Hematopoietic multipotent progenitor cell treated with erythropoietin and hydrocortisone succinate and interleukin-3 and kit ligand, for 6 days (in vitro differentiated cells): ENCODE results near the gene SLC39A1.

Experiments
- DNase-seq: peaks from one replicate; pipeline ENCODE4 v3.0.0-alpha.2; 2015

SLC39A1 gene

DNA sequence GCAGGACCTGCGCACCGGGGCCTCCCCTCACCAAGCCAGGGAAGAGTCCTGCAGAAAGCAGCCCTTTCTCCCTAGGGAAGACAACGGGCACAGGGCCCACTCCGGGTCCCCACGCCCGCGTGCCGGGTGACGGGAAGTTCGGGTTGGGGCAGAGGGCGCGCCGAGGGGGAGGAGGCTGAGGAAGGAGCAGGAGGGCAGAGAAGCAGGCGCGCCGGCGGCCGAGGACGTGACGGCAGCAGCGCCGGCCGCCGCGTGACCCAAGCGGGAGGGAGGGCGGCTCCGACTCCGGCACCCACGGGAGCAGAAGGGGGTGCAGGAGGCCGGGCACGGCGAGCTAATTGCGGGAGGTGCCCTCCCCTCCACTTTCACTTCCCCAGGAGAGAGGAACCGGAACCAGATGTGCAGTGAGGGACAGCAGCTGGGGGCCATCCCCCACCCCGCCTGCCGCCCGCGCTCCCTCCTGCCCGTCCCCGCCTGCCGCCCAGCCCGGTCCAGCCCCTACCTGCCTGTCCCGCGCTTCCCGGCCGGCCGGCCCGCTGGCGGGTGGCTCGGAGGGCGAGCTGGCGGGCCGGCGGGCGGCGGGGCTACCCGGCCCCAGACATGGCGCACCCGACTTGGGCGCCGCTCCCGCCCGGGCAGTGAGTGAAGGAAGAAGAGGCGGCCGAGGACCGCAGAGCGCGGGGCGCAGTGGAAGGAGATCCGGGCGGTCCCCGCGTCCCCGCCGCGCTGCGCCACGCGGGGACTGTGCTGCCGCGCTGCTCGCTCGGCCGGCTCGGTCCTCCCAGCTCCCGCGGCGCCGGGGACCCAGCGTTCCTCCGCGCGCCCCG is 17.3 kb downstream of the SLC39A1 start:
- peak; percentile 82 for DNase-seq

DNA sequence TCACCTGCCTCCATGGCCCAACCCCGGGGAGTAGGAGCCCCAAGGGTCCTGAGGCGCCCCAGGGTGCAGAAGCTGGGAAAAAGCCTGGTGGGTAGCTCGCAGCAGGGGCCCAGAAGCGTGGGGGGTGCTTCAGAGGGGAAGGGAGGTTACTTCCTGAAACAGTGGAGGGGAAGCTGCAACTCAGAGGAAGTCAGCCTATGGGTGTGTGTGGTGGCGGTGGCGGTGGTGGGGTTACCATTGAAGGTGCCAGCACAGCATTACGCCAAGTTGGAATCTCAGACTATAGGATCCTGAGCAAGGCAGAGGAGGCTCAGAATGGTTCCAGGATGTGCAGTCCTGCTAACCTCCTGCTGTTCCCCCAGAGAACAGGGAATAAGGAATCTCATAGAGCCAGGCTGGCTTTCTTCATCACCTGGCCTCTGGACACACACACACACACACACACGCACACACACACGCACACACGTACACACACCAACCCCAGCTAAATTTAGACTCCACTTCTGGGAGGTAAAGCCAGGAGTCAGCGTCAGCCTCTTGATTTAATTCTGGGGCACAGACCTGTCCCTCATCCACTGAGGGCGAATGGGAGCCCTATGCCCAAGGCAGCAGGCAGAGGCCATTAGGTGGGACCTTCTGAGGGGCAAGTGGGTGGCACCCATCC is 18.1 kb downstream of the SLC39A1 start:
- peak; percentile 86 for DNase-seq

DNA sequence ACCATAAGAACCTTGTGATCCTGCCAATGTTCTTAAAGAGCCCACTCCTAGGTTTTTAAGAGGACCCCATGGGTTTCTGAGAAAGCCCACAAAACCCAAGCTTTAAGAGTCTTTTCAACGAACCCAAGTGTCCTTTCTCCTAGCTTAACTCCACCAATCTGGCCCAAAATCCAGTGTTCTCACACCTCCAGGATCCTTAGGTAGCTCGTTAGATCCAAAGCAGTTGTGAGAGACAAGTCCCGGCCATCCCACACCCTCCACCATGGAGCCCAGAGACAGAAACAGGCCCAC is 18.6 kb downstream of the SLC39A1 start:
- DNase-seq = no peak

DNA sequence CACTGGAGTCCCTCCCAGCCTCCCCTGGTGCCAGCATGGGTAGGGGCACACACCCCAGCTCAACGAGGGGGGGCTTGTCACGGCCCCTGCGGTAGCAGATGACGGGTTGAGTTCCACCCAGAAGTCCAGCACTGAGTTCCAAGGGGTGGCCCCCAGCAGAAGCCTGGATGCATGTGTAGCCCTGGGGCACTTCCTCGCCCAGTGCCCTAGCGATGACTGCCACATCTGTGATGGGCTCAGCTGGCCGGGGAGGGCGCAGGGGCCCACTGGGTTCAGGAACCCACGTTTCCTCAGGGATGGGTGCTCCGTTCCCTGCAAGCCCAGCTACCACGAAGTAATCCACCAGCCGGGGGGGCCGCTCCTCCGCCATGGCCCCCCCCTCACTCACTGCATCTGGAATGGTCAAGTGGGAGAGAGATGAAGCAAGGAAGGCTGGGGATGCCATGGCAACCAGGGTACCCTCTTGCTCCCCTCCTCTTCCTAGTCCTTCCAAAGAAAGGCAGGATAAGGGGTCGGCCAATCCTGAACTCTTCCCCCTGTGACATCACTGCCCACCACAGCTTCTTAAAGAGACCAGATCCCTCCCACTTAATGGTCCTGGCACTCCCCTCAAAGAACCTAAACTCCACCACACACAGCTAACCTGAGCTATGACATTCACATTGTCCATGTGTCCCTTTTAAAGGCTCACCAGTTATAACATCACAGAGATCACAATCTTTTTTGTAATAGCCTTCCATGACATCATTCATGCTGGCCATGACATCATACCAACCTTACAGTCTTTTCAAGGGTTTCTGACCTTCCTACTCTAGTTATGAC is 19.1 kb downstream of the SLC39A1 start:
- DNase-seq = peak; percentile 38

DNA sequence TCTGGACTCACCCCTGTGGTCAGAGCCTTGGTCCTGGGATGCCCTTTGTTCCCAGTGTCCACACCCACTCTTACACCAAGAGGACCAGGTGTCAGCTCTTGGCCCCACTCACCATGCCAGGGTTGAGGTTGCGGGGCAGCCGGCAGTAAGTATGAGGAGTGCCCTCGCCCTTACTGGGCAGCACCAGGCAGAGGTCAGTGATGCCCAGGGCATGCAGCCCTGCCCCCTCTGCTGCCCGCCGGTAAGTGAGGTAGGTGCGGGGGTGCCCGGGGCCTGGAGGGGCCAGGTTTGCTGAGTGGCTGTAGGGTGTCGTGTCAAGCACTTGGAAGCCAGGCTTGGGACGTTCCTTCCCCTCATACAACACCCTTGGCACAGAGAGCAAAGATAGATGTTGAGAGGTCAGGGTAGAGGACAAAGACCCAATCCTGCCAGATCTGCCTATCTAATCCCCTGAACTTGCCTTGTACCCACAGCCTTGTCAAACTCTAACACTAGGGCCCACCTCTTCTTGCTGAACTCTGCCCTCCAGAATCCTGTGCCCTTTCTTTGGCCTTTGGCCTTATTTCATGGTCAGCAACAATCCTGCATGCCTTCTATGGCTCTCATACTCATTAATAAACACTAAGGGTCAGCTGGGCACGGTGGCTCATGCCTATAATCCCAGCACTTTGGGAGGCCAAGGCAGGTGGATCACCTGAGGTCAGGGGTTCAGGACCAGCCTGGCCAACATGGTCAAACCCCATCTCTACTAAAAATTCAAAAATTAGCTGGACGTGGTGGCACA is 20.4 kb downstream of the SLC39A1 start:
- no peak for DNase-seq

DNA sequence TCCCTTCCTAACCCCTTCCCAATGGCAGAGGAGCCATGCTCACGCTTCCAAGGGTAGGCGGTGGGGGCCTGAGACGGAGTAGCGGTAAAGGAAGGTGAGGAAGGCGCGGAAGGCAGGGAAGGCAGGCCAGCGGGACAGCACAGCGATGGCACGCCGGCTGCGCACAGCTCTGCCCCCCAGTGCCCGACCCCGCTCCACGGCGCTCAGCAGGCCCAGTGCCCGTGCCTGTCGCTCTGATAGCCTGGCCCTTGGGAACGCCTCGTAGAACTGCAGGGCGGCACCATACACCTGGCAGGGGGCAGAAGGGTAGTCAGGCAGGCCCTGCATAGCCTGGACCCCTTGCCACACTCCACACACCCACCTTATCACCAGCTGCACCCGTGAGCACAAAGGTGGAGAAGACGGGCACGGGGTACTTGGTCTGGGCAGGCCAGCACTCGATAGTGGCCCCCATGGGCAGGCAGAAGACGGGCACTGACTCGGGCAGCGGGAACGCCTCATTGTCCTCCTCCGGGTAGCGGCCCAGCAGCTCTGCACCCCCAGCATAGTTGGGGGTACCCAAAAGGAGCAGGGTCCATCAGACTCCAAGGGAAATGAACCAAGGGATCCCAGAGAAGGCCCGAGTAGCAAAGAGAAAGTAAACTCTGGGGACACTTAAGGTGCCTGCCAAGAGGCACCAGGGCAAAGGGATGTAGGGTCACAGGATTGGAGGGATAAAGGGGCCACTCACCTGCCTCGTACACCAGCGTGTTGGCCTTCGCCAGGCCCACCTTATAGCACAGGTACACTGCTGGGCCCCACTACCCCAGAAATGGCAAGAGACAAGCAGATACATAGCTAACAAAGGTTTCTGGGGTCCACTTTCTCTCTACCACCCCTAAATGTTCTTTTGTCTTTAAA is 21.3 kb downstream of the SLC39A1 start:
- DNase-seq = no peak

DNA sequence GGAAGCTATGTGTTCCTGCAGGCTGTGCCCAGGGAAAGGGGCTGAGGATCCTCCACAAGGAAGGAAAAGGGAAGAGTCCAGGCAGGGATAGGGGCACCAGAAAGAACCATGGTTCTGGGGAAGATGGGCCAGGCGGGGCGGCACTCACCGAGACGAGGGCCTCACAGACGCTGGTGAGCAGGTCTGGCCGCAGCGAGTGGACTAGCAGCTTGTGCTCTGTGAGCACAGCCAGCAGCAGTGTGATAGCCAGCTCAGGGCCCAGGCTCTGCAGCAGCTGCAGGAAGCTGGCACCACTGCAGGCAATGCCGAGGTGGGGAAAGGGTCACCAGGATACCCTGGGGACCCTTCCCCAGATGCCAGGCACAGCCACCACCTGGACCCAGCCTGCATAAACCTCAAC is 22.6 kb downstream of the SLC39A1 start:
- no peak for DNase-seq

DNA sequence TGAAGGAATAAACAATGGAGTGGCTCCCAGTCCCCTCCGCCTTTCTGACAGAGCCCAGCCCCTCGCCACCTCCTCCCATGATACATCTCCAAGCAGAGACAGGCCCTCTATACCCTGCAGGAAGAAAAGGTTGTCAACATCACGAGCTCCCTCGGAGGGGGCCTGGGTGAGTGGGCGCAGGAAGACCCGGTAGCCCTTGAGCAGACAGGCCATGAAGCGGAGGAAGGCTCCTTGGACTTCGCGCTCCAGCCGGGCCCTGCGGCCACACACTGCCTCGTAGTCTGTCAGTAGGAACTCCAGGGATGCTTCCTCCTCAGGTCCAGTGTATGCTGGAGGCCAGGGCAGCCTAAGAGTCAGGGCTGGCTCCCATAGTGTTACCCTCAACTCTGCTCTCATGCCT is 23.9 kb downstream of the SLC39A1 start:
- DNase-seq = no peak

DNA sequence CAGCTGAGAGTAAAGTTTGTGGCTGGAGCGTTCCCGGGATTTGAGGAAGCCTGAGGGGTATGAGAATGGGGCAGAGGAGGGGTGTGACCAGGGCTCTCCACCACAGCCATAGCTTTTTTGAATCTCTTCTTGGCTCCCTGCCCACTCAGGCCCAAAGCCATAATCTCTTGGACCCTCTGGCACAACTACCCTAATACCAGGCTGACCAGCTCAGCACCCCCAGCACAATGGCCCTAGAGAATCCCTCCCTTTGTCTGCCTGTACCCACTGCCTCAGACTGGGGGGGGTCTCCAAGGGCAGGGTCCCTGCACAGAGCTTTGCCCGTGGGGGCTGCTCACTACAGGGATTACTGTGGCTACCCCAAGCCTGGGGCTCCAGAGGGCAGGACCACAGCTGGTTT is 24.3 kb downstream of the SLC39A1 start:
- DNase-seq = no peak

DNA sequence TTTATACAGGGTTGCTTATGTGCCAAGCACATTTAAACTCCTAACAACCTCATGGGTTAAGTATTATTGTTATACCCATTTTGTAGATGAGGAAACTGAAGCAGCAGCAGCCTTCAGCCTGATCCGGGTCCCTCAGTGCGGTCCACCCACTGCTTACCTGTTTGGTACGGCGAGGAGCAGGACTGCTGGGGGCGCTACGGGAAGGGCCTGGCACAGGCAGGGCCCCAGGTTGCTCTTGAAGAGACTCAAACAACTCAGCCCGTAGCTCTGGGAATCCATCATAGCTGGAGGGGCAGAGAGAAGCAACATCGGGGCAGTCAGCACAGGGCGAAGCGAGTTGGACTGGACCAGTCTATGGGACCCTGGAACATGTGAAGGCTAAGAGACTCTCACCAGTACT is 26.0 kb downstream of the SLC39A1 start:
- no peak for DNase-seq

DNA sequence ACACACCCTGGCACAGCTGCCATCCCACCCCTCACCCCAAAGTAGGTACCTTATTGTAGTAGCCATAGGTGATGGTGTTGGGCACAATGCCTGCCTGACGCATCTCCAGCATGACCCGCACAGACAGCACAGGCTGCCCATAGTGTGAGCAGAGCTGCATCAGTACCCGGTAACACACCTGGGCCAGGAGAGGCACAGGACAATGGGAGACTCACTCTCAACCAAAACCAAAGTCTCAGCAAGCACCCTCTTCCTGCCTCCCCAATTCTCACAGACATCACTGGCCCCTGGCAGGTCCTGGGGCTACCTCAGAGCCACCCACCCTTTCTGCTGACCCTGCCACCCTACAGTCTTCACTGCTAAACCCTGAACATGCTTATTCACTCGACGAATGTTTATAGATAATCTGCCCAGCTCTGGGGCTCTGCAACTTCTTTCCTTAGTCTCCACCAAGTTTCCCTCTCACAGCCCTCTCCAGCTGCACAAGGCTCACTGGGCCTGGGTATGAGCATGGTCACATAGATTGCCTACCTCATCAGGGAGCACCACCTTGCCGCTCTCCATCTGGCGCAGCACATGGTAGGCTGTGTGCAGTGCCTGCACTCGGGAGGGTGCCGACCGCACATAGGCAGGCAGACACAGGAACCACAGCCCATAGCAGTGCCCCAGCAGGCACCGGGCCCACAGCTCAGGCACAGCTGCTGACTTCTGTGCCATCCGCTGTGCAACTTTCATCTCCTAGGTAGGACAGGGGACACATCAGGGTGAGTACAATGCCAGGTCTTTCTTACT is 27.1 kb downstream of the SLC39A1 start:
- no peak for DNase-seq

DNA sequence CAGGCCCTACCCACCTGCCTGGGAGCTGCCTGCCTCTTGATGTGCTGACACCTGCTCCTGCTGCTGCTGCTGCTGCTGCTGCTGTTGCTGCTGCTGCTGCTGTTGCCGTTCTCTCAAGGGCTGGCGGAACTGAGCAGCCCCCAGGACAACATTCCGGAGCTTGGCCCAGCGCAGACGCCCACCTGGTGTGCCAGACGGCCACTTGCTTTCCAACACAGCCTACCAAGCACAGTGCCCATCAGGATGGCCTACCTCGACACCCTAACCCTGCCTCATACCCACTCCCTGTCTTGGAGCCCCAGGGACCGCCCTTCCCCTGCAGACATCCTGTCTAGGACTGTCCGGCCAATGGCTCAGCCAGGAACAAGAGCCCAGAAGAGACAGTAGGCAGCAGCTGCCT is 28.6 kb downstream of the SLC39A1 start:
- DNase-seq = no peak

DNA sequence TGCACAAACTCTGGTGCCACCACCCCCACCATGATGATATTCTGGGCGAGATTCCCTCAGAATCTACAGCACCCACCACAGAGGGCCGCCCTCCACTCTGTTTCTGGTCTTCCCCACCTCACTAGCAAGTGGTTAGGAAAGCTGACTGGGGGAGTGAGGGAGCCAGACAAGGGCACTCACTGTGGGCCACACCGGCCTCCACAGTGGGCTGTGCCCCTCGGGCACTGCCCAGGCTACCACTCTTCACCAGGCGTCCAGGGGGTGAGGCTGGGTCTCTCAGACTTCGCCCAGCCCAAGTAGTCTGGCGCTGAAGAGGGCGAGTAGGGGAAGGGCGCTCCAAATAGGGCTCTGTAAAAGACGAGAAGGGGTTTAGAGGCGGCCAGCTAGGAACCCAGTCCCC is 29.4 kb downstream of the SLC39A1 start:
- no peak for DNase-seq

DNA sequence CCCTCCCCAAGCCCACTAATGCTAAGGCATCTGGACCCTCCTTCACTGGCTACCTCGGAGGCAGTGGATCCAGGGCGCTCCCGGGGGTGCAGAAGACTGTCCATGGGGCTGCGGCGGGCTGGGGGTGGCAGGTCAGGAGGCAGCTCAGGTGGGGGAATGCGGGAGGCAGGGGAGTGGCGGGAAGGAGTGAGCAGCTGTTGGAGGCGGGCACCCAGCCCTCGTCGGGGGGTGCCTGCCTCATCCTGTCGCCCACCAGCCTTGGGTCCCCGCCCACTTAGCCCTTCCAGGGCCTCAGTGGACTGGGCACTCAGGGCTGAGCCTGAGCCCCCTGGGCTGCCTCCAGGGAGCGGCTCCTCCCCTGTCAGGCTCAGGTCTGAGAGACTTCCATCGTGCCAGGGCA is 29.9 kb downstream of the SLC39A1 start:
- DNase-seq = no peak

DNA sequence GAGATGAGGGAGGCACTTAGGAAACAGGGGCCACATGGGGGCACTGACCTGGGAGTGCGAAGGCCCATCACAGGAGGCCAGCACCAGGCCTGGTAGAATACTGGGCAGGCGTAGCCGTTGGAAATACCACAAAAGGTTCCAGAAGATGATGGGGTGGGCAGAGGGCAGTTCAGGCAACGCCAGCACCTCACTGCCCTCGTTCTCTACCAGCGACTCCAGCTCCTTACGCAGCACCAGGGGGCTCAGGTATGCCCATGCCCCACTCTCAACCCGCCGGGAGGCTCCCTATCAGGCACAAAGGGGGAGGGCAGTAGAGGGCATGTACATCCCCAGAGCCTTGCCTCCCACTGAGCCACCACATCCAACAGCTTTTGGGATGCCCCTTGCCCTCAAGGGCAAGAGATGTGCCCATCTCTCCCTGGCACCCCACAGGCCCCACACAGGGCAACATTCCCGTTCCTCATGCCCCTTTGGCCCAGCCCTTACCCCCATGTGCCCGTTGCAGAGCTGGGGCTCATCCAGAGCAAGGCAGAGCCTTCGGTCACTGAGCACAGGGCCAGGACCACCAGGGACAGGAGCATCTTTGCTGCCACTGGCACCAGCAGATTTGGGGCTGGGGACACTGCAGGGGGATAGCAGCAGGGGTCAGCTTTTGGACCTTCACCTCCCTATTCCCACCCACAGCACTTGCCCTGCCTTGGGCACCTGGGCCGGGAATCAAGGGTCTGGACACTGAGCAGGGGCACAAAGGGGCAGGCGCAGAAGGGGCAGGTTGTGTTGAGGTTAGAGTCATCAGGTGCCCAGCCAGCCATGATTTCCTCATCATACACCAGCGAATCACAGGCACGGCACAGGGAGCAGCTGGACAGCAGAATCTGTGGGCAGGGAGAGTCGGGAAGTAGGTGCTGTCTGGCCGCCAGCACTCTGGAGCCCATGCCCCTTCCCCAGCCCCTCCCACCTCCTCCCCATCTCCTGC is 30.9 kb downstream of the SLC39A1 start:
- DNase-seq = no peak

DNA sequence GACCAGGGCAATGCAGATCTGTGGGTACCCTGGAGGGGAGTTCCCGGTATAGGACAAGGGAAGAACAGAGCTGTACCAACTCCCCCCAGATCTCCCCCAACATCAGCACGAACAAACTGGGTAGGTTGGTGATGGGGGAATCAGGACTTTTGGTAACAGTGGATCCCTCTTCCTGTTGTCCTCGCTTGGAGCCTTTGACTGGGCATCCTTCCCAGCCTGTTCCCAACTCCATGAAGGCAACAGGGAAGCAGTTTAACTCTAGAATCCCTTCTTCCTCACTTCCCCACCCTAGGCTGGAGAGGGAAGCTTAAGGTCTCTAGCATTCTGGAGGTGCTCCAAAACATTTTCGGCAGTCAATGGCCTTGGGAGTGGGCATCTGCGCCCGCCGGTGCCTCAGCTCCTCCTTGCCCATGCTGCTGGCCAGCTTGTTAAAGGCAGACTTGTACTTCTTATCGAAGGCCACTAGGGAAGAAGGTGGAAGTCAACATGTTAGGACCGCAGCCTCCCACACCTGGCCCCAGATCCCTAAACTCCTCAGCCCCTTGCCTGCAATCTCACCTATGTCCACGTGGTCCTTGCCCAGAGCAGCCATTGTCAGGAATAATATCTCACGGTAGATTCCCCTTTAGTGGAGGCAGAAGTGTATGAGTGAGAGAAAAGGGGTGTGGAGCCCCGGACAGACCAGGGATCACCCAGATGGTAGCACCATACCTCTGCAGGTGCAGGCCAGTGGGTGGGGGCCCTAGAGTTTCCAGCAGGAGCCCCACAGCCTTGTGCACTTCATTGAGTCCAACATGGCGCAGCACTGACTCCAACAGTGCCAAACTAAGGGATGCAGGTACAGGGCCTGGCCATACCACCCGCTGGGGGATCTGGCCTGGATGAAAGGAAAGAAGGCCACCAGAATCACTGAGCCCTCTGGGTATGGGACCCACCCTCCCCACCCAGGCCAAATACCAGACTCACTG is 33.1 kb downstream of the SLC39A1 start:
- DNase-seq = no peak

DNA sequence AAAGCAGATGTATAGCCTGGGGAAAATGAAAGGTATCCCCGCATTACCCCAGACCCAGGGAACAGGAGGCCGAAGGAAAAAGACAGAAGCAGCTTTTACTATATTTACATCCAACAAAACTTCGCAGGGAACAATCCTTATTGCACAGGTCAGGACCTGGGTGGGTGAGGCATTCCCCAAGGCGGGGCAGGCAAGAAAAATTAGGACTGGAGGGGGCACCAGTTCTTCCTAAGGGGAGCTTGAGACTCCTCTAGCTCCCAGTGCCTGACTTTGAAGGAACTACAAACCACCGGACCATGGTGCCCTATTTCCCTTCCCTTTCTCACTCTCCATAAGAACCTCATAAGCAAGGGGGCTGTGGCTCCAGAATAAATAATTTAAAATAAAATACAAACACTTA is 33.9 kb downstream of the SLC39A1 start:
- DNase-seq = no peak

DNA sequence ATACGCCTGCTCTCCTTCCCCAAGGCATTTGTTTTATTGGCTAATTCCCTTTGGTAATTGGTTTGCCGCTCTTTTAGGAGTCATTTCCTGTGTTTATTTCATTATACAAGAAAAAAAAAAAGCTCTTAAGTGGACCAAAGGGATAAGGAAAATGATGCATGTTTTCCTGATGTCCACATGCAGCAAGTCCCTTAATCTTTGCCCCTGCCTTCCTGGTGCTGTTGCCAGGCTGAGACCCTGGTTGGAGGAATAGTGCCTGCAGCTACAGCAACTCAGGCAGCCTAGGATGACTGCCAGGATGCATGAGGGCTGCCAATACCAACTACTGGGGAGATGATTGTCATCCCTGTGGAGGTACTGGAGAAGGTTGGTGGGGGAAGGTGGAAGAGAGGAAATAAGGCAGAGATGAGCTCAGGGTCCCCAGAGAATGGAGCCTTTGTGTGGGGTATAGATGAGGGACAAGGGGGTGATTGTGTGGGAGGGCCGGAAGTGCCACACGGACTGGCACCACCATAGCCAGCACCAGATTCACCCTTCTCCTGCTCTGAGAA is 34.5 kb downstream of the SLC39A1 start:
- DNase-seq = no peak
